ENCODE results near the gene HSP90AA1. TPM values are rescaled to one million over a fixed set of nuclear protein-coding genes. Genes with fewer than 3 reads are reported as not detected.

The HSP90AA1 gene
- total and polyA plus RNA-seq, 2 experiments from 2014 or later = 371 to 655 TPM

DNA sequence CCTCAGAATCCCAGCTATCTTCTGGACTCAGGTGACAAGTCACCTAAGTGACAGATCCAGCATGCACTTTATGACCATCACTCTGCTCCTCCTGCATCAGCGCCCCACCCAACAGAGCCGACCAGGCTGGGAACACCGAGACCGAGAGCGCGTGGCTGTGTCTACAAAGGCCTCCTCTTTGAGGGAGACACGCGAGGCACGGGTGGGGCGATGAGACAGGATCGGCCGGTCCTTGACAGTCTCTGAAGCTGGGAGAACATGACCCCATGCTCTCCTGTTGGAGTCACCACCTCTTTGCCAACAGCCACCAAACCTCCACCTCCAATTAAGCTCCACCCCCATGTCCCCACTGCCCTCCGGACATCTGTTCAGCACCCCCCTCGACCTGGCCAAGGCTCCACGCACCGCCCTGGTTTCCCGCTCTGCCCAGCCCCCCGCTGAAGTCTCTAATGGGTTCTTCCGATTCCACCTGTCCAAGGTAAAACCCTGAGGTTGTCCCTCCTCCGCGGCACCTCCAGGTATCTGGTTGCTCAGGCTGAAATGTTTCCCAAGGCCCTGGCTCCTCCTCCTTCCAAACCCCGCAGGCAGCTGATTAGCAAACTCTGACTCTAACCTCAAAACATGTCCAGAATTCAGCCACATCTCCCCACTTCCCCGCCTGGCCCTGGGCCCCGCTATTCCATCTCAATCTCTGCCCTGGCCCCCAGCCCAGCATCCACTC, 31.5 kb downstream of the HSP90AA1 start:
- H4K20me1 ChIP-seq (ENCODE audit: insufficient read depth) = no peaks in the 10 kb centered on the region
- no peaks in the 10 kb centered on the region for H3K27me3 ChIP-seq (replicated peaks; ENCODE audit: insufficient read depth)
- H3K36me3 ChIP-seq (ENCODE audit: low read depth) = peaks cover 34% of the 10 kb centered on the region
- peaks cover 10% of the 10 kb centered on the region; the same call in 1 of the 2 replicates for H3K4me1 ChIP-seq (ENCODE audit: insufficient read depth)
- TF ChIP-seq EZH2phosphoT487 (IDR thresholded peaks at IDR 0.05; ENCODE audit: insufficient read depth, low read depth) (no peak), EZH2 (IDR thresholded peaks at IDR 0.05; ENCODE audit: insufficient read depth, poor library complexity, severe bottlenecking) (no peak)
- no peaks in the 10 kb centered on the region for H3K9me3 ChIP-seq (ENCODE audit: low read depth)
- H3K9ac ChIP-seq = no peak overlapping the region
- no peak overlapping the region for H2AFZ ChIP-seq
- in situ Hi-C loops (cut with MboI) = no loop called here
- H3K4me3 ChIP-seq = no peak overlapping the region
- WGBS, 2 experiments (ENCODE audit: low coverage in 1 of 2, low lambda C conversion rate in 2 of 2, missing lambda C conversion rate in 2 of 2) = 78% methylated on average over 19 to 24 of the region's 24 CpGs
- H3K27ac ChIP-seq = 0 out of 2 replicates have a peak overlapping the region, but pooled peaks have one; percentile 8
- H3F3A ChIP-seq (ENCODE audit: insufficient read depth) = peaks cover 51% of the 10 kb centered on the region
- peak; percentile 80 for DNase-seq
- no peaks in the 10 kb centered on the region for H3K9me2 ChIP-seq (ENCODE audit: insufficient read depth)
- H3K4me2 ChIP-seq (ENCODE audit: unreplicated experiment) = no peak overlapping the region
- no peaks in the 10 kb centered on the region for H3K79me2 ChIP-seq (ENCODE audit: insufficient read depth)

DNA sequence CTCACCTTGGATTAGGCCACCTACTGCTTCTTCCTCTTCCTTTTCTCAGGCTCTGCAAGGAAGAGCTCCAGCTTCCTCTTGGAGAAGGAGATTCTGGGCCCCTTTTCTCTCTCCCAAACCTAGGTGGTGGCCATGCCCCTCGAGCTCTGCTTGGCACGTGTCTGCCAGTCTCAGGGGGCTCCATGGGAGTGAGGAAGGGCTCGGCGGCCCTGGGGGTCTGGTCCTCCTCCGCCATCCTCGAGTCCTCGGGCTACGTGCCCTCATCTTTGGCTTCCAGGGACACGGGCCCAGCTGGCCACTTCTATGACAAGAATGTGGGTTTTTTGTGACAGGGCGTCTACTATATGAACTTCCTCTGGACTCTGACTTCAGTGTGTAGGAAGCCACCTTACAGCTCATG, 34.3 kb downstream of the HSP90AA1 start:
- Histone ChIP-seq H3K9me3 (ENCODE audit: low read depth) (no peaks in the 10 kb centered on the region), H3F3A (ENCODE audit: insufficient read depth) (peaks cover 52% of the 10 kb centered on the region), H2AFZ (no peak overlapping the region), H3K9me2 (ENCODE audit: insufficient read depth) (no peaks in the 10 kb centered on the region), H3K27ac (no peak overlapping the region), H3K4me3 (no peak overlapping the region), H3K36me3 (ENCODE audit: low read depth) (peaks cover 57% of the 10 kb centered on the region), H3K9ac (no peak overlapping the region), H3K27me3 (replicated peaks; ENCODE audit: insufficient read depth) (no peaks in the 10 kb centered on the region), H3K4me2 (ENCODE audit: unreplicated experiment) (no peak overlapping the region), H3K4me1 (ENCODE audit: insufficient read depth) (peaks cover 10% of the 10 kb centered on the region; the same call in 1 of the 2 replicates), H3K79me2 (ENCODE audit: insufficient read depth) (no peaks in the 10 kb centered on the region), H4K20me1 (ENCODE audit: insufficient read depth) (no peaks in the 10 kb centered on the region)
- DNase-seq = no peak
- 80 to 85% methylated on average over 10 of the region's 10 CpGs for WGBS, 2 experiments (ENCODE audit: low coverage in 1 of 2, low lambda C conversion rate in 2 of 2, missing lambda C conversion rate in 2 of 2)
- in situ Hi-C loops (cut with MboI) = no loop called here
- TF ChIP-seq EZH2phosphoT487 (IDR thresholded peaks at IDR 0.05; ENCODE audit: insufficient read depth, low read depth) (no peak), EZH2 (IDR thresholded peaks at IDR 0.05; ENCODE audit: insufficient read depth, poor library complexity, severe bottlenecking) (no peak)

DNA sequence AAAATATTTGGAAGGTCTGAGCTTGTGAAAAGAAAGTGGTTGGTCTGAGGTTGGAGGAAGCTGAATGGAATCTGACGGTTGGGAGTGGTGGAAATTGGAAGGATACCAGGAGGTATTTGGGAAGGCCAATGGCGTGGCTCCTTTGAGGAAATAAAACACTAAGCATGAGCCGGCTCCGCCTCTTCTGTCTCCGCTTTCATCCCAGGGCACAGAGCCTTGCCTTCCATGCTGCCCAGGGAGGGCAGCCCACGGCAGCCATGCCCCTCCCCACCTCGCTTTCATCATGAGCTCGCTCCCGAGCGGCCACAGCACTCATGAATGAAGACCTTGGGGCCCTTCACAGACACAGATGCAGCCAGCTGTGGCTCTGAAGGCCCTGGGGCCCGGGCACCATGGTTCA, 36.2 kb downstream of the HSP90AA1 start:
- H3K4me1 ChIP-seq (ENCODE audit: insufficient read depth) = peaks cover 6% of the 10 kb centered on the region; the same call in 1 of the 2 replicates
- in situ Hi-C loops (cut with MboI) = no loop called here
- no peaks in the 10 kb centered on the region for H3K9me3 ChIP-seq (ENCODE audit: low read depth)
- H3K9ac ChIP-seq = no peak overlapping the region
- no peaks in the 10 kb centered on the region for H4K20me1 ChIP-seq (ENCODE audit: insufficient read depth)
- 64 to 75% methylated on average over 11 of the region's 11 CpGs for WGBS, 2 experiments (ENCODE audit: low coverage in 1 of 2, low lambda C conversion rate in 2 of 2, missing lambda C conversion rate in 2 of 2)
- no peak overlapping the region for H3K4me3 ChIP-seq
- no peak overlapping the region for H3K27ac ChIP-seq
- peaks cover 37% of the 10 kb centered on the region for H3F3A ChIP-seq (ENCODE audit: insufficient read depth)
- H3K4me2 ChIP-seq (ENCODE audit: unreplicated experiment) = no peak overlapping the region
- TF ChIP-seq EZH2 (IDR thresholded peaks at IDR 0.05; ENCODE audit: insufficient read depth, poor library complexity, severe bottlenecking) = no peak
- TF ChIP-seq EZH2phosphoT487 (IDR thresholded peaks at IDR 0.05; ENCODE audit: insufficient read depth, low read depth) = no peak
- H3K36me3 ChIP-seq (ENCODE audit: low read depth) = peaks cover 60% of the 10 kb centered on the region
- H3K27me3 ChIP-seq (replicated peaks; ENCODE audit: insufficient read depth) = no peaks in the 10 kb centered on the region
- H3K9me2 ChIP-seq (ENCODE audit: insufficient read depth) = no peaks in the 10 kb centered on the region
- H2AFZ ChIP-seq = no peak overlapping the region
- no peaks in the 10 kb centered on the region for H3K79me2 ChIP-seq (ENCODE audit: insufficient read depth)
- DNase-seq = peak; percentile 60

DNA sequence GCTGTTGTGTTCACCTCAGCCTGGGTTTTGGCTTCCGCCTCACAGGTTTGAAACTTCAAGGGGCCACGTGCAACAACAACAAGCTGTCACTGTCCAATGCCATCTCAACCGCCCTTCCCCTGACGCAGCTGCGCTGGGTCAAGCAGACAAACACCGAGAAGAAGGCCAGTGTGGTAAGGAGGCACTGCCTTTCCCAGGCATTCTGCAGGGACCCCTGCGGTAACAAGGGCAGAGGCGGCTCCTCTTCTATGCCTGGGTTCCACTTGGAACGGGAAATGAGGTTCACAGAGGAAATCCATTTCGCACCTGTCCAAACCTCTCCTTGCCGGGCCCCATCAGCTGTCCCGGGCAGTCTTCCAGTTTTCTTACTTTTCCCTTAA, 36.8 kb downstream of the HSP90AA1 start:
- in situ Hi-C loops (cut with MboI) = no loop called here
- Histone ChIP-seq H3K79me2 (ENCODE audit: insufficient read depth) (no peaks in the 10 kb centered on the region), H3K27ac (no peak overlapping the region), H3K4me3 (no peak overlapping the region), H3K4me1 (ENCODE audit: insufficient read depth) (0 out of 2 replicates have a peak, but pooled peaks cover 1% of the 10 kb centered on the region), H3K9ac (no peak overlapping the region), H2AFZ (no peak overlapping the region), H3F3A (ENCODE audit: insufficient read depth) (peaks cover 35% of the 10 kb centered on the region), H3K9me2 (ENCODE audit: insufficient read depth) (no peaks in the 10 kb centered on the region), H3K36me3 (ENCODE audit: low read depth) (peaks cover 66% of the 10 kb centered on the region), H4K20me1 (ENCODE audit: insufficient read depth) (no peaks in the 10 kb centered on the region), H3K4me2 (ENCODE audit: unreplicated experiment) (no peak overlapping the region), H3K9me3 (ENCODE audit: low read depth) (no peaks in the 10 kb centered on the region), H3K27me3 (replicated peaks; ENCODE audit: insufficient read depth) (no peaks in the 10 kb centered on the region)
- DNase-seq = no peak
- TF ChIP-seq EZH2 (IDR thresholded peaks at IDR 0.05; ENCODE audit: insufficient read depth, poor library complexity, severe bottlenecking) (no peak), EZH2phosphoT487 (IDR thresholded peaks at IDR 0.05; ENCODE audit: insufficient read depth, low read depth) (no peak)
- WGBS, 2 experiments (ENCODE audit: low coverage in 1 of 2, low lambda C conversion rate in 2 of 2, missing lambda C conversion rate in 2 of 2) = 94 to 96% methylated on average over 12 of the region's 12 CpGs

All from GM23248 (cell line).